Astrocyte of the cerebellum (primary cell): Measurements from ENCODE around the gene SNX27.
"Not testable (repeated sequence)": the region's sequence is repeated elsewhere in the genome, so short reads cannot be mapped to it uniquely, and the experiment has no call there.

Source experiments
- DNase-seq: peaks from one replicate; pipeline ENCODE4 v3.0.0-alpha.2; 2011; ENCODE audit warnings: low read depth
- H3K4me3 ChIP-seq: 2 replicates; pipeline ENCODE4 v1.5.1; 2011; ENCODE audit warnings: mild to moderate bottlenecking, low read depth, low read length, moderate library complexity
- CTCF ChIP-seq: IDR thresholded peaks from 2 replicates; pipeline ENCODE4 v1.5.1; 2012; ENCODE audit warnings: low read length, low read depth, moderate library complexity, mild to moderate bottlenecking; ENCODE audit errors: missing control alignments
- in situ Hi-C: cut with HindIII; loops from 2 replicates; pipeline ENCODE4 v1.10.0; 2017; ENCODE audit warnings: low sequenced_read_pairs

SNX27 gene

GRCh38 chr1:151596166-151596953 lies 15.5 kb upstream of the SNX27 start:
- no peak overlapping the region for H3K4me3 ChIP-seq
- TF ChIP-seq CTCF = no peak
- DNase-seq = no peak
- in situ Hi-C loops = no loop called here

GRCh38 chr1:151602550-151602949 lies 9.3 kb upstream of the SNX27 start:
- DNase-seq, in situ Hi-C loops: not testable (repeated sequence)

GRCh38 chr1:151604291-151604690 lies 7.6 kb upstream of the SNX27 start:
- in situ Hi-C loops = no loop called here
- H3K4me3 ChIP-seq = no peak overlapping the region
- no peak for TF ChIP-seq CTCF
- no peak for DNase-seq

More at GRCh38 chr1:151602550-151602949, 9.3 kb upstream of the SNX27 start:
- not testable (repeated sequence) for H3K4me3 ChIP-seq

GRCh38 chr1:151606384-151606783 lies 5.5 kb upstream of the SNX27 start:
- in situ Hi-C loops = no loop called here
- no peak for DNase-seq
- TF ChIP-seq CTCF = no peak
- H3K4me3 ChIP-seq = no peak overlapping the region

- DNase-seq = no peak
- in situ Hi-C loops = no loop called here
- no peak overlapping the region for H3K4me3 ChIP-seq
- no peak for TF ChIP-seq CTCF
Observed at GRCh38 chr1:151606857-151607256, 5.0 kb upstream of the SNX27 start.

GRCh38 chr1:151610142-151610541 lies 1.7 kb upstream of the SNX27 start:
- in situ Hi-C loops = no loop called here
- no peak for TF ChIP-seq CTCF
- no peak overlapping the region for H3K4me3 ChIP-seq
- no peak for DNase-seq

GRCh38 chr1:151611288-151611790 lies 511 bp upstream of the SNX27 start:
- no peak for DNase-seq
- TF ChIP-seq CTCF = no peak
- in situ Hi-C loops = no loop called here
- H3K4me3 ChIP-seq = peak overlapping the region; percentile 80
